SH-SY5Y (cell line): Measurements from ENCODE around the gene PRKD1.

Experiments
- GATA2 ChIP-seq: IDR thresholded peaks from 2 replicates; pipeline ENCODE4 v1.6.1; 2011; ENCODE audit warnings: mild to moderate bottlenecking, low read depth, low read length
- GATA3 ChIP-seq: IDR thresholded peaks from 2 replicates; pipeline ENCODE4 v1.6.1; 2011; ENCODE audit warnings: low read depth, mild to moderate bottlenecking, low read length, moderate library complexity

DNA sequence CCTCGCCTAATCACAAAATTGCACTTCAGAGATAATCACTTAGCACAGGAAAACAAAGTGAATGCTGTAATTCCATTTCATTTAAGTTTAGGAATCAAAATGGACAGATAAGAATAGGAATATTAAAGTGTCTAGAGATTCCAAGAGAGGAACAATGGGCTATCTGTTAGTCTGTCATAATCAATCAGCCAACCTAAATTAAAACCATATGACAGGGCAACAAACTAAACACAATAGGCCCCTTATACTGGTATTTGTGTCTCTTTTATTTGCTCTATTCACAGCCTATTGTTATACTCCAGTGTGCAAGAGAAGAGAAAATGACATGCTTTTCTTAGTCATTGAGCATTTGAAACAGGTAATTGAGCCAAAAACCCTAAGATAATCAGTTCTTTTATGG is 259.4 kb downstream of the PRKD1 start:
- TF ChIP-seq GATA3, result no peak
- TF ChIP-seq GATA2, result no peak
